Tibial artery (tissue), 4 donors: ENCODE results near the gene INS.

ENCODE experiments used
- DNase-seq, 2 donors: peaks; one replicate each; pipeline ENCODE4 v3.0.0-alpha.2; 2019
- H3K27ac ChIP-seq, 2 donors: fragments of 200-600 bp; sonication (generic) in 1 of 2; 1 replicate in 1 of 2; 2 replicates in 1 of 2; pipeline ENCODE4 v1.5.1; 2018 to 2019; ENCODE audit warnings: mild to moderate bottlenecking in 1 of 2
- H3K27me3 ChIP-seq, 2 donors: fragments of 200-600 bp; sonication (generic) in 1 of 2; one replicate each; pipeline versions ENCODE4 v1.5.1 to v1.6.0; 2016 to 2019
- H3K36me3 ChIP-seq, 3 donors: fragments of 200-600 bp; sonication (generic) in 2 of 3; one replicate each; pipeline ENCODE4 v1.5.1; 2016 to 2019; ENCODE audit warnings: mild to moderate bottlenecking in 2 of 3
- H3K4me1 ChIP-seq, 4 donors: fragments of 200-600 bp; sonication (generic) in 2 of 4; 1 replicate in 3 of 4; 2 replicates in 1 of 4; pipeline ENCODE4 v1.5.1; 2016 to 2019
- H3K4me3 ChIP-seq, 2 donors: fragments of 200-600 bp; sonication (generic) in 1 of 2; 1 replicate in 1 of 2; 2 replicates in 1 of 2; pipeline ENCODE4 v1.5.1; 2018 to 2019; ENCODE audit warnings: mild to moderate bottlenecking in 2 of 2
- H3K9me3 ChIP-seq, 3 donors: fragments of 200-600 bp; sonication (generic) in 1 of 3; one replicate each; pipeline ENCODE4 v1.5.1; 2016 to 2019
- intact Hi-C: fragments of 100-400 bp; cut with DNase I; formaldehyde crosslinking; loops from one replicate; pipeline ENCODE4 v1.15.0; 2023; ENCODE audit warnings: low total_unique reads
- TF ChIP-seq, protein P1 (sequence below), 2 experiments: fragments of 200-600 bp in 1 of 2; fragments of 450-650 bp in 1 of 2; IDR thresholded peaks; one replicate each; pipeline ENCODE4 v1.5.1; 2017 to 2019; ENCODE audit warnings: antibody characterized with exemption in 2 of 2, mild to moderate bottlenecking in 1 of 2, moderate library complexity in 1 of 2

Gene INS

GRCh38 chr11:2149864-2150847 lies 10.9 kb downstream of the INS start:
- Histone ChIP-seq H3K27ac (no peak overlapping the region), H3K4me3 (no peak overlapping the region), H3K36me3 (no peaks in the 10 kb centered on the region), H3K9me3 (no peaks in the 10 kb centered on the region), H3K4me1 (peaks cover 0 to 6% (median 3%) of the 10 kb centered on the region in 4 donors), H3K27me3 (peaks cover 0 to 73% of the 10 kb centered on the region in 2 donors)
- no peak for DNase-seq
- TF ChIP-seq, protein P1, sequence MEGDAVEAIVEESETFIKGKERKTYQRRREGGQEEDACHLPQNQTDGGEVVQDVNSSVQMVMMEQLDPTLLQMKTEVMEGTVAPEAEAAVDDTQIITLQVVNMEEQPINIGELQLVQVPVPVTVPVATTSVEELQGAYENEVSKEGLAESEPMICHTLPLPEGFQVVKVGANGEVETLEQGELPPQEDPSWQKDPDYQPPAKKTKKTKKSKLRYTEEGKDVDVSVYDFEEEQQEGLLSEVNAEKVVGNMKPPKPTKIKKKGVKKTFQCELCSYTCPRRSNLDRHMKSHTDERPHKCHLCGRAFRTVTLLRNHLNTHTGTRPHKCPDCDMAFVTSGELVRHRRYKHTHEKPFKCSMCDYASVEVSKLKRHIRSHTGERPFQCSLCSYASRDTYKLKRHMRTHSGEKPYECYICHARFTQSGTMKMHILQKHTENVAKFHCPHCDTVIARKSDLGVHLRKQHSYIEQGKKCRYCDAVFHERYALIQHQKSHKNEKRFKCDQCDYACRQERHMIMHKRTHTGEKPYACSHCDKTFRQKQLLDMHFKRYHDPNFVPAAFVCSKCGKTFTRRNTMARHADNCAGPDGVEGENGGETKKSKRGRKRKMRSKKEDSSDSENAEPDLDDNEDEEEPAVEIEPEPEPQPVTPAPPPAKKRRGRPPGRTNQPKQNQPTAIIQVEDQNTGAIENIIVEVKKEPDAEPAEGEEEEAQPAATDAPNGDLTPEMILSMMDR (IDR thresholded peaks at IDR 0.05), result peak in 1 of 2 experiments; percentile 10
- intact Hi-C loops, result loop anchor here (5.0 to 10.0 kb wide), 3 partner anchors 265 to 495 kb away; partner anchors contain the start of gene TNNI2

DNA sequence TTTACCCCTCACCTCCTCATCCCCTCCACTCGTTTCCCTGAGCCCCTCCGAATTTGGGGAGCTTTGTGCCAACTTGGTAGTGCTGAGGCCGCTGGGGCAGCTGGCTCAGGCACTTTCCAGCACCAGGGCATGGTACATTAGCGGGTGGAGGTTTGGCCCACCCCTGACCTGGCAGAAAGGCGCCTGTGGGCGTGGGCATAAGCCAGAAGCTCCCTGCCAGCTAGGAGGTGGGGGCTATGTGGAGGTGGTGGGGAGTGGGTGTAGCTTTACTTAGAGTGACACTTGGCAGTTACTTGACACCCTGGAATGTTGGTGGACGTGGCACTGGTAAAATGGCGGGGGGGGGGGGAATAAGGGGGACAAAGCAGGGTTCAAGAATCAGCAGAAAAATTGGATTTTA lies 11.5 kb downstream of the INS start:
- Histone ChIP-seq H3K4me3 (no peak overlapping the region), H3K9me3 (no peaks in the 10 kb centered on the region), H3K36me3 (no peaks in the 10 kb centered on the region), H3K27ac (no peak overlapping the region), H3K4me1 (peaks cover 0 to 7% (median 3%) of the 10 kb centered on the region in 4 donors), H3K27me3 (peaks cover 0 to 75% of the 10 kb centered on the region in 2 donors)
- TF ChIP-seq, protein P1 (IDR thresholded peaks at IDR 0.05), result no peak
- intact Hi-C loops, result no loop called here
- no peak for DNase-seq

DNA sequence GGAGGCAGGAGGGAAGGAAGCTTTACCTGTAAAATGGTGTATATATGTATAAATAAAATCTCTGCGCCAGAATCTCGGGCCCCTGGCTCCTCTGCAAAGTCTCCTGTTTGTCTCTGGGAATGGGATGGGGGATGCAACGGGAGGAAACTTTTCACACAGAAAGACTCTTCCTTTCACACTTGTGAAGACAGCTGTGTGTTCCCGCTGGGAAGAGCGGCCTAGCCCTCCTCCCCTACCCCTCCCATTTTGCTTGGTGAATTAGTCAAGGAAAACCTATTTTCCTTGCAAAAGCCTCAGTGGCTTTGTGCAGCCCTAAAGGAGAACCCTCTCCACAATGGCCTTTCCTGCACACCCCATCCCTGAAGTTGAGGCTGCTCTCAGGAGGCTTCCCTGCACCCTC lies 12.4 kb downstream of the INS start:
- TF ChIP-seq, protein P1 (IDR thresholded peaks at IDR 0.05), result no peak
- DNase-seq, result no peak
- intact Hi-C loops, result no loop called here
- no peaks in the 10 kb centered on the region for H3K9me3 ChIP-seq
- no peak overlapping the region for H3K4me3 ChIP-seq
- H3K4me1 ChIP-seq, result peaks cover 0 to 15% (median 8%) of the 10 kb centered on the region in 4 donors
- peaks cover 0 to 79% of the 10 kb centered on the region in 2 donors for H3K27me3 ChIP-seq
- no peaks in the 10 kb centered on the region for H3K36me3 ChIP-seq
- no peak overlapping the region for H3K27ac ChIP-seq

- Histone ChIP-seq H3K4me3 (no peak overlapping the region), H3K27me3 (peaks cover 0 to 91% of the 10 kb centered on the region in 2 donors), H3K9me3 (no peaks in the 10 kb centered on the region), H3K36me3 (no peaks in the 10 kb centered on the region), H3K27ac (no peak overlapping the region), H3K4me1 (peaks cover 0 to 15% (median 8%) of the 10 kb centered on the region in 4 donors)
- no peak for DNase-seq
- intact Hi-C loops, result no loop called here
- TF ChIP-seq, protein P1 (IDR thresholded peaks at IDR 0.05), result no peak
These were observed 13.6 kb downstream of the INS start for GRCh38 chr11:2147391-2147790.

DNA sequence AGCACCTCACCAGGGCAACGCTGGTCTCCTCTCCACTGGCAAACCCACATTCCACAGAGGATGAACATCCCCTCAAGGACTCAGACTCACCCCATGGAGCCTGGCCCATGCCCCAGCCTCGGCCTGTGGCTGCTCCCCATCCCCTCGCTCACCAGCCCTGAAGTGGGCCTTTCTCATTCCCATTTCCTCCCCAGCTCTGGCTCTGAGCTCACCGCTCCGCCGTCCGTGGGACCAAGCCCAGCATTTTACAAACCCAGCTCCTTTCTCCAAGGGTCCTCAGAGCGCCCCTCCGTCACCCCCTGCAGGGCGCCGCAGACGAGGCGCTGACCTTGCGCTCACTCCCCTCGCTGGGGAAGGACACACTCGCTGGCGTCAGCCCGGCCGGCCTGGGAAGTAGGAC lies 15.0 kb downstream of the INS start:
- Histone ChIP-seq H3K9me3 (no peaks in the 10 kb centered on the region), H3K4me1 (peaks cover 0 to 9% (median 6%) of the 10 kb centered on the region in 4 donors), H3K36me3 (no peaks in the 10 kb centered on the region), H3K27ac (no peak overlapping the region), H3K4me3 (no peak overlapping the region), H3K27me3 (peaks cover 0 to 99% of the 10 kb centered on the region in 2 donors)
- intact Hi-C loops, result no loop called here
- TF ChIP-seq, protein P1 (IDR thresholded peaks at IDR 0.05), result no peak
- no peak for DNase-seq
